HCT116 (cell line): ENCODE data around the gene NGEF. TPM values are rescaled to one million over a fixed set of nuclear protein-coding genes. Genes with fewer than 3 reads are reported as not detected.

Source experiments
- ATAC-seq: fragments of 200-7000 bp; cut with Tn5 transposase; 2 replicates; pipeline ENCODE4 v1.9.1; 2020; ENCODE audit warnings: mild to moderate bottlenecking, moderate library complexity
- BruUV-seq: library from RNA; stranded (reverse); fragments of 400-500 nt; replicated peaks from 2 replicates; lab custom pipeline; 2021; lab: Mats Ljungman, UMichigan
- CTCF ChIA-PET: fragments of 300-600 bp; sonication (Branson Sonifier 250); formaldehyde crosslinking; loops from one replicate; lab custom pipeline; 2021; ENCODE audit warnings: antibody characterized with exemption; lab: Charles Lee
- POLR2A ChIA-PET: fragments of 300-600, 350-600 bp; sonication (Branson Sonifier 250); formaldehyde crosslinking; loops from one replicate; lab custom pipeline; 2021; ENCODE audit warnings: antibody characterized with exemption; lab: Charles Lee
- RAD21 ChIA-PET, 2 experiments: fragments of 300-600 bp; sonication (Branson Sonifier 250); formaldehyde crosslinking; loops; one replicate each; lab custom pipeline; 2023; ENCODE audit warnings: low total read pairs in 2 of 2; ENCODE audit not compliant: uncharacterized antibody in 2 of 2, unreplicated experiment in 2 of 2, low non-redundant PET in 1 of 2; lab: Charles Lee
- DNase-seq: peaks from one replicate; pipeline ENCODE4 v3.0.0-alpha.2; 2010; ENCODE audit warnings: low read depth, low spot score
- H2AFZ ChIP-seq: fragments of 200-600 bp; shearing (Covaris generic), sonication (generic); 2 replicates; pipeline ENCODE4 v1.6.1; 2017; ENCODE audit warnings: low read depth, mixed run types, mixed read lengths, antibody characterized with exemption, low read length; ENCODE audit not compliant: poor library complexity, severe bottlenecking
- H3K27ac ChIP-seq: 2 replicates; pipeline ENCODE4 v1.5.1; 2012; ENCODE audit warnings: low read depth, low read length
- H3K27me3 ChIP-seq: fragments of 200-600 bp; sonication (generic); 2 replicates; pipeline ENCODE4 v1.6.1; 2016; ENCODE audit warnings: mixed run types, low read length, mixed read lengths; ENCODE audit not compliant: insufficient read depth
- H3K36me3 ChIP-seq, 2 experiments: fragments of 200-500 bp in 1 of 2; fragments of 200-600 bp in 1 of 2; sonication (Bioruptor generic) in 1 of 2; sonication (generic) in 1 of 2; 2 replicates each; pipeline versions ENCODE4 v1.5.1 to v1.6.1; 2014 to 2016; ENCODE audit warnings: low read length in 2 of 2, inconsistent platforms in 1 of 2, mixed read lengths in 1 of 2, mixed run types in 1 of 2; ENCODE audit not compliant: insufficient read depth in 2 of 2, control insufficient read depth in 1 of 2
- H3K4me1 ChIP-seq, 2 experiments: fragments of 200-600 bp in 1 of 2; sonication (generic) in 1 of 2; 2 replicates each; pipeline versions ENCODE4 v1.5.1 to v1.6.1; 2012 to 2017; ENCODE audit warnings: low read length in 2 of 2, inconsistent platforms in 1 of 2, mild to moderate bottlenecking in 1 of 2, mixed read lengths in 1 of 2, mixed run types in 1 of 2, moderate library complexity in 1 of 2; ENCODE audit not compliant: insufficient read depth in 2 of 2, control insufficient read depth in 1 of 2
- H3K4me2 ChIP-seq: fragments of 200-600 bp; sonication (generic); 2 replicates; pipeline ENCODE4 v1.6.1; 2017; ENCODE audit warnings: mixed run types, low read length, mixed read lengths
- H3K4me3 ChIP-seq, 2 experiments: fragments of 200-600 bp in 1 of 2; sonication (generic) in 1 of 2; replicated peaks in 1 of 2; 2 replicates each; pipeline ENCODE4 v1.5.1; 2011 to 2016; ENCODE audit warnings: low read length in 2 of 2, control low read depth in 1 of 2, low read depth in 1 of 2, mild to moderate bottlenecking in 1 of 2, mixed read lengths in 1 of 2, mixed run types in 1 of 2
- H3K79me2 ChIP-seq: fragments of 200-600 bp; sonication (generic); 2 replicates; pipeline ENCODE4 v1.6.1; 2017; ENCODE audit warnings: mild to moderate bottlenecking, mixed run types, low read length, moderate library complexity, mixed read lengths; ENCODE audit not compliant: insufficient read depth
- H3K9ac ChIP-seq: fragments of 200-600 bp; sonication (generic); 2 replicates; pipeline ENCODE4 v1.6.1; 2016; ENCODE audit warnings: low read length, mixed read lengths
- H3K9me2 ChIP-seq: fragments of 200-600 bp; sonication (generic), shearing (Covaris generic); 2 replicates; pipeline ENCODE4 v1.6.1; 2017; ENCODE audit warnings: mixed run types, mild to moderate bottlenecking, moderate library complexity; ENCODE audit not compliant: insufficient read depth
- H3K9me3 ChIP-seq, 2 experiments: fragments of 200-500 bp in 1 of 2; fragments of 200-600 bp in 1 of 2; sonication (Bioruptor generic) in 1 of 2; sonication (generic) in 1 of 2; 2 replicates each; pipeline ENCODE4 v1.6.1; 2014 to 2017; ENCODE audit warnings: low read length in 2 of 2, mixed read lengths in 2 of 2, inconsistent platforms in 1 of 2, low read depth in 1 of 2, mild to moderate bottlenecking in 1 of 2, mixed run types in 1 of 2, moderate library complexity in 1 of 2; ENCODE audit not compliant: control insufficient read depth in 1 of 2, insufficient read depth in 1 of 2
- H4K20me1 ChIP-seq: fragments of 200-600 bp; sonication (generic), shearing (Covaris generic); 2 replicates; pipeline ENCODE4 v1.6.1; 2017; ENCODE audit warnings: mixed run types, mild to moderate bottlenecking, moderate library complexity; ENCODE audit not compliant: insufficient read depth
- EGR1 ChIP-seq: IDR thresholded peaks from 2 replicates; pipeline ENCODE4 v1.6.1; 2012; ENCODE audit warnings: low read depth
- EZH2 ChIP-seq: fragments of 200-600 bp; sonication (generic); IDR thresholded peaks from 2 replicates; pipeline ENCODE4 v1.6.1; 2017; ENCODE audit warnings: antibody characterized with exemption, mixed run types
- JUND ChIP-seq: IDR thresholded peaks from 2 replicates; pipeline ENCODE4 v1.6.1; 2012
- MAX ChIP-seq: IDR thresholded peaks from 2 replicates; pipeline ENCODE4 v1.6.1; 2012
- SIN3A ChIP-seq: IDR thresholded peaks from 2 replicates; pipeline ENCODE4 v1.6.1; 2012; ENCODE audit warnings: low read depth
- SRF ChIP-seq: IDR thresholded peaks from 2 replicates; pipeline ENCODE4 v1.6.1; 2012; ENCODE audit warnings: low read depth
- TCF7L2 ChIP-seq: IDR thresholded peaks from 2 replicates; pipeline ENCODE4 v1.7.0; 2011; ENCODE audit warnings: borderline replicate concordance, inconsistent platforms; ENCODE audit not compliant: insufficient read depth, insufficient read length; ENCODE audit errors: extremely low read depth
- ZBTB33 ChIP-seq: IDR thresholded peaks from 2 replicates; pipeline ENCODE4 v1.6.1; 2011; ENCODE audit warnings: mild to moderate bottlenecking, low read length, moderate library complexity; ENCODE audit not compliant: insufficient replicate concordance; ENCODE audit errors: extremely low read depth
- ZFX ChIP-seq: fragments of 450-650 bp; IDR thresholded peaks from 2 replicates; pipeline ENCODE4 v1.6.1; 2017
- intact Hi-C: fragments of 100-400 bp; cut with micrococcal nuclease; formaldehyde crosslinking; loops from 2 replicates; pipeline ENCODE4 v1.10.0; 2022
- total RNA-seq: library from RNA; stranded (reverse); gene quantifications from one replicate; pipeline ENCODE4 v1.2.1, GENCODE V29; 2021; ENCODE audit not compliant: unreplicated experiment

NGEF gene
- total RNA-seq, 1 experiment from 2014 or later: 12.6 TPM

- ChIA-PET POLR2A (interaction anchor here (1.2 to 1.5 kb wide), 3 partner anchors 9 to 13 kb away, joined by 5 to 10 read pairs (median 6); no protein-coding TSS in a partner anchor), RAD21 (no interaction called here), CTCF (interaction anchor here (1.5 kb wide), 1 partner anchor 139 kb away, joined by 6 read pairs; no protein-coding TSS in a partner anchor)
- DNase-seq (no peak), ATAC-seq (no peak)
- Histone ChIP-seq H3K9me2 (no peaks in the 10 kb centered on the region), H3K27ac (peak overlapping the region; percentile 43; the same call in 1 of the 2 replicates), H3K79me2 (no peaks in the 10 kb centered on the region), H3K4me1 (peaks cover 15 to 28% of the 10 kb centered on the region in 2 experiments), H3K9ac (peak overlapping the region; percentile 58), H3K36me3 (no peaks in the 10 kb centered on the region), H4K20me1 (no peaks in the 10 kb centered on the region), H3K4me2 (peak overlapping the region; percentile 97), H2AFZ (no peak overlapping the region), H3K9me3 (no peaks in the 10 kb centered on the region), H3K27me3 (no peaks in the 10 kb centered on the region), H3K4me3 (peak overlapping the region; percentile 64)
- intact Hi-C loops: loop anchor here (5.0 kb wide), 1 partner anchor 97 kb away; no protein-coding TSS in a partner anchor
- TF ChIP-seq SRF (no peak), ZBTB33 (no peak), EZH2 (no peak), SIN3A (no peak), EGR1 (no peak), ZFX (no peak), TCF7L2 (no peak), JUND (no peak), MAX (no peak)
- BruUV-seq: no TSS peak
Observed at GRCh38 chr2:232889876-232890401, 123.1 kb downstream of the NGEF start.
